GM21528 (cell line): ENCODE measurements around the gene MXRA8.
"Not testable (repeated sequence)": the region's sequence is repeated elsewhere in the genome, so short reads cannot be mapped to it uniquely, and the experiment has no call there.

Experiments used
- ATAC-seq: cut with Tn5 transposase; IDR thresholded peaks from one replicate; pipeline ENCODE4 v1.9.1; 2021; ENCODE audit warnings: mild to moderate bottlenecking, moderate library complexity; ENCODE audit not compliant: unreplicated experiment, low FRiP score

Gene MXRA8

GRCh38 chr1:1393014-1393413 lies 34.7 kb upstream of the MXRA8 start:
- no peak for ATAC-seq

- ATAC-seq, result no peak
These were observed 32.9 kb upstream of the MXRA8 start for GRCh38 chr1:1391225-1391624.

- no peak for ATAC-seq
These were observed 32.3 kb upstream of the MXRA8 start for GRCh38 chr1:1390675-1391074.

GRCh38 chr1:1388078-1388472 lies 29.7 kb upstream of the MXRA8 start:
- no peak for ATAC-seq

- ATAC-seq, result no peak
These were observed 29.0 kb upstream of the MXRA8 start for GRCh38 chr1:1387098-1388077.

GRCh38 chr1:1385931-1386330 lies 27.6 kb upstream of the MXRA8 start:
- ATAC-seq, result no peak

- not testable (repeated sequence) for ATAC-seq
These were observed 27.0 kb upstream of the MXRA8 start for GRCh38 chr1:1385339-1385738.

- no peak for ATAC-seq
These were observed 22.9 kb upstream of the MXRA8 start for GRCh38 chr1:1381294-1381693.

GRCh38 chr1:1380860-1381259 lies 22.5 kb upstream of the MXRA8 start:
- no peak for ATAC-seq

- ATAC-seq, result no peak
These were observed 19.3 kb upstream of the MXRA8 start for GRCh38 chr1:1377540-1378205.

GRCh38 chr1:1376551-1377226 lies 18.3 kb upstream of the MXRA8 start:
- no peak for ATAC-seq

- peak; percentile 79 for ATAC-seq
These were observed 16.7 kb upstream of the MXRA8 start, which contains the start of gene AURKAIP1 for GRCh38 chr1:1374929-1375662. AURKAIP1 (minus strand) TSS chr1:1375207; CDS start chr1:1374756, 451 bp downstream.

GRCh38 chr1:1374589-1374928 lies 16.2 kb upstream of the MXRA8 start:
- ATAC-seq, result peak; percentile 10

GRCh38 chr1:1373815-1374588 lies 15.6 kb upstream of the MXRA8 start:
- ATAC-seq, result no peak

- no peak for ATAC-seq
These were observed 14.9 kb upstream of the MXRA8 start for GRCh38 chr1:1373051-1373814.

GRCh38 chr1:1371746-1372711 lies 13.7 kb upstream of the MXRA8 start:
- no peak for ATAC-seq

- ATAC-seq, result no peak
These were observed 13.0 kb upstream of the MXRA8 start for GRCh38 chr1:1371364-1371745.

- ATAC-seq, result no peak
These were observed 12.5 kb upstream of the MXRA8 start for GRCh38 chr1:1370771-1371300.
